NT2/D1 (cell line): ENCODE measurements around the gene RAB3C.

Source experiments
- SUZ12 ChIP-seq: IDR thresholded peaks from 2 replicates; pipeline ENCODE4 v1.6.1; 2011; ENCODE audit not compliant: insufficient read length, insufficient read depth; ENCODE audit errors: extremely low read depth
- YY1 ChIP-seq: IDR thresholded peaks from 2 replicates; pipeline ENCODE4 v1.6.1; 2011; ENCODE audit not compliant: insufficient read length, insufficient read depth
- ZNF274 ChIP-seq: IDR thresholded peaks from 2 replicates; pipeline ENCODE4 v1.6.1; 2011; ENCODE audit warnings: mild to moderate bottlenecking, low read depth, low read length

DNA sequence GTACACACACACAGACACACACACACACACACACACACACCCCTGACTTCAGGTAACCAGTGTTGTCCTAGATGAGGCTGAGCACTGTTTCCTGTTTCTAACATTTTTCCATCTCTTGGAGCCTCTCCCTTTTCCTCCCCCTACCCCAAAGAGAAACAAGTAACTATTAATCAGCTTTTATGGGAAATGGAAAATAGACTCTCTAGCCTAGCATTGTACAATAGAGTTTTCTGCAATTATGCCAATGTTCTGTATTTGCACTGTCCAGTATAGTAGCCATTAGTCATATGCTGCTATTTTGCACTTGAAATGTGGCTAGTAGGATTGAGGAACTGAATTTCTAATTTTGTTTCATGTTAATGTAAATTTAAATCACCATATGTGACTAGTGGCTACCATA, 33.1 kb downstream of the RAB3C start:
- TF ChIP-seq ZNF274: no peak
- TF ChIP-seq SUZ12: no peak
- no peak for TF ChIP-seq YY1
